ENCODE results near the gene UNC13C. TPM values are rescaled to one million over a fixed set of nuclear protein-coding genes. Genes with fewer than 3 reads are reported as not detected.

UNC13C gene
- total and polyA plus RNA-seq, 10 of the 15 experiments (the other 5 are each of a cell fraction or from before 2014, with no cell fraction given), result 9.9 to 81.3 (median 25.0) TPM

DNA sequence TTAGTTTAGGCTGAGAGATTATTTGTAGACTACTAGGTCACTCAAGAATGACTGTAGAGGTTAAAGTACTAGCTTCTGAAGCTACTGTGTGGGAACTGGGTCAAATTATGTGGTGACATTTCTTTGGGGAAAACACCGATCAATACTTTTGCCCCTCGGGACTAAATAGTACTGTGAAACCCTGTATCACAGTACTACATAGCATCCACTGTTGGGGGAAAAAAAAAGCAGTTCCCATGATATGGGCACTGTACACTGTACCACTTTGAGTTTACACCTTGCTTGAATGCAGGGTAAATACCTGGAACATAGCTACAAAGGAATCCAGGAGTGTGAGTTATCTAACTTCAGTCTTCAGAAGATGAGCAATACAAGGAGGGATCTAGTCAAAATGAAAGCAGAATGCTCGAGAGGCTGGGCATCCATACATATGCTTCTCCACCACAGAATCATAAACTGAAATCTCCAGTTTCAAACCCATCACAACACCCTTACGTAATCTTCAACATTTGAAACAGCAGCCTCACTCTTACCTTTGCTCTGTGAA is 311.4 kb downstream of the UNC13C start (continued):
- TF ChIP-seq, protein P1, sequence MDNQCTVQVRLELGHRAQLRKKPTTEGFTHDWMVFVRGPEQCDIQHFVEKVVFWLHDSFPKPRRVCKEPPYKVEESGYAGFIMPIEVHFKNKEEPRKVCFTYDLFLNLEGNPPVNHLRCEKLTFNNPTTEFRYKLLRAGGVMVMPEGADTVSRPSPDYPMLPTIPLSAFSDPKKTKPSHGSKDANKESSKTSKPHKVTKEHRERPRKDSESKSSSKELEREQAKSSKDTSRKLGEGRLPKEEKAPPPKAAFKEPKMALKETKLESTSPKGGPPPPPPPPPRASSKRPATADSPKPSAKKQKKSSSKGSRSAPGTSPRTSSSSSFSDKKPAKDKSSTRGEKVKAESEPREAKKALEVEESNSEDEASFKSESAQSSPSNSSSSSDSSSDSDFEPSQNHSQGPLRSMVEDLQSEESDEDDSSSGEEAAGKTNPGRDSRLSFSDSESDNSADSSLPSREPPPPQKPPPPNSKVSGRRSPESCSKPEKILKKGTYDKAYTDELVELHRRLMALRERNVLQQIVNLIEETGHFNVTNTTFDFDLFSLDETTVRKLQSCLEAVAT (IDR thresholded peaks at IDR 0.05), result peak; percentile 80
- TF ChIP-seq MTA2 (IDR thresholded peaks at IDR 0.05; ENCODE audit: low read depth), result peak; percentile 91
- TF ChIP-seq RELA (IDR thresholded peaks at IDR 0.05; ENCODE audit: borderline replicate concordance, partially characterized antibody), result peak; percentile 35
- TF ChIP-seq, protein P2, sequence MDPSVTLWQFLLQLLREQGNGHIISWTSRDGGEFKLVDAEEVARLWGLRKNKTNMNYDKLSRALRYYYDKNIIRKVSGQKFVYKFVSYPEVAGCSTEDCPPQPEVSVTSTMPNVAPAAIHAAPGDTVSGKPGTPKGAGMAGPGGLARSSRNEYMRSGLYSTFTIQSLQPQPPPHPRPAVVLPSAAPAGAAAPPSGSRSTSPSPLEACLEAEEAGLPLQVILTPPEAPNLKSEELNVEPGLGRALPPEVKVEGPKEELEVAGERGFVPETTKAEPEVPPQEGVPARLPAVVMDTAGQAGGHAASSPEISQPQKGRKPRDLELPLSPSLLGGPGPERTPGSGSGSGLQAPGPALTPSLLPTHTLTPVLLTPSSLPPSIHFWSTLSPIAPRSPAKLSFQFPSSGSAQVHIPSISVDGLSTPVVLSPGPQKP (IDR thresholded peaks at IDR 0.05; ENCODE audit: low read depth, low read length), result no peak
- no peak for TF ChIP-seq LARP7 (IDR thresholded peaks at IDR 0.05)
- TF ChIP-seq ATF7 (IDR thresholded peaks at IDR 0.05; ENCODE audit: low read depth), result peak; percentile 98
- 0 out of 2 replicates have a peak, but pooled peaks have one; percentile 33 for TF ChIP-seq CBFB (IDR thresholded peaks at IDR 0.05; ENCODE audit: low read depth)
- peak; percentile 88; the same call in 1 of the 2 replicates for TF ChIP-seq NFIC (IDR thresholded peaks at IDR 0.05; ENCODE audit: low read depth, low read length)
- TF ChIP-seq, protein P3, sequence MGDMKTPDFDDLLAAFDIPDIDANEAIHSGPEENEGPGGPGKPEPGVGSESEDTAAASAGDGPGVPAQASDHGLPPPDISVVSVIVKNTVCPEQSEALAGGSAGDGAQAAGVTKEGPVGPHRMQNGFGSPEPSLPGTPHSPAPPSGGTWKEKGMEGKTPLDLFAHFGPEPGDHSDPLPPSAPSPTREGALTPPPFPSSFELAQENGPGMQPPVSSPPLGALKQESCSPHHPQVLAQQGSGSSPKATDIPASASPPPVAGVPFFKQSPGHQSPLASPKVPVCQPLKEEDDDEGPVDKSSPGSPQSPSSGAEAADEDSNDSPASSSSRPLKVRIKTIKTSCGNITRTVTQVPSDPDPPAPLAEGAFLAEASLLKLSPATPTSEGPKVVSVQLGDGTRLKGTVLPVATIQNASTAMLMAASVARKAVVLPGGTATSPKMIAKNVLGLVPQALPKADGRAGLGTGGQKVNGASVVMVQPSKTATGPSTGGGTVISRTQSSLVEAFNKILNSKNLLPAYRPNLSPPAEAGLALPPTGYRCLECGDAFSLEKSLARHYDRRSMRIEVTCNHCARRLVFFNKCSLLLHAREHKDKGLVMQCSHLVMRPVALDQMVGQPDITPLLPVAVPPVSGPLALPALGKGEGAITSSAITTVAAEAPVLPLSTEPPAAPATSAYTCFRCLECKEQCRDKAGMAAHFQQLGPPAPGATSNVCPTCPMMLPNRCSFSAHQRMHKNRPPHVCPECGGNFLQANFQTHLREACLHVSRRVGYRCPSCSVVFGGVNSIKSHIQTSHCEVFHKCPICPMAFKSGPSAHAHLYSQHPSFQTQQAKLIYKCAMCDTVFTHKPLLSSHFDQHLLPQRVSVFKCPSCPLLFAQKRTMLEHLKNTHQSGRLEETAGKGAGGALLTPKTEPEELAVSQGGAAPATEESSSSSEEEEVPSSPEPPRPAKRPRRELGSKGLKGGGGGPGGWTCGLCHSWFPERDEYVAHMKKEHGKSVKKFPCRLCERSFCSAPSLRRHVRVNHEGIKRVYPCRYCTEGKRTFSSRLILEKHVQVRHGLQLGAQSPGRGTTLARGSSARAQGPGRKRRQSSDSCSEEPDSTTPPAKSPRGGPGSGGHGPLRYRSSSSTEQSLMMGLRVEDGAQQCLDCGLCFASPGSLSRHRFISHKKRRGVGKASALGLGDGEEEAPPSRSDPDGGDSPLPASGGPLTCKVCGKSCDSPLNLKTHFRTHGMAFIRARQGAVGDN (IDR thresholded peaks at IDR 0.05), result peak; percentile 61
- TF ChIP-seq BCL11A (IDR thresholded peaks at IDR 0.05; ENCODE audit: low read depth, low read length), result peak; percentile 90
- 0 out of 2 replicates have a peak, but pooled peaks have one; percentile 49 for TF ChIP-seq RCOR1 (conservative IDR thresholded peaks at IDR 0.05; ENCODE audit: low read depth, low read length)
- TF ChIP-seq ZNF24 (IDR thresholded peaks at IDR 0.05), result peak; percentile 81
- TF ChIP-seq CREB1 (IDR thresholded peaks at IDR 0.05; ENCODE audit: low read depth), result 0 out of 2 replicates have a peak, but pooled peaks have one; percentile 46
- peak; percentile 41; the same call in 1 of the 2 replicates for TF ChIP-seq MEF2A (IDR thresholded peaks at IDR 0.05; ENCODE audit: insufficient read depth, low read depth, low read length)
- no peak for TF ChIP-seq MYB (IDR thresholded peaks at IDR 0.05; ENCODE audit: borderline replicate concordance, low read depth, low read length)
- no peak for TF ChIP-seq ZNF622 (IDR thresholded peaks at IDR 0.05)
- TF ChIP-seq, protein P4, sequence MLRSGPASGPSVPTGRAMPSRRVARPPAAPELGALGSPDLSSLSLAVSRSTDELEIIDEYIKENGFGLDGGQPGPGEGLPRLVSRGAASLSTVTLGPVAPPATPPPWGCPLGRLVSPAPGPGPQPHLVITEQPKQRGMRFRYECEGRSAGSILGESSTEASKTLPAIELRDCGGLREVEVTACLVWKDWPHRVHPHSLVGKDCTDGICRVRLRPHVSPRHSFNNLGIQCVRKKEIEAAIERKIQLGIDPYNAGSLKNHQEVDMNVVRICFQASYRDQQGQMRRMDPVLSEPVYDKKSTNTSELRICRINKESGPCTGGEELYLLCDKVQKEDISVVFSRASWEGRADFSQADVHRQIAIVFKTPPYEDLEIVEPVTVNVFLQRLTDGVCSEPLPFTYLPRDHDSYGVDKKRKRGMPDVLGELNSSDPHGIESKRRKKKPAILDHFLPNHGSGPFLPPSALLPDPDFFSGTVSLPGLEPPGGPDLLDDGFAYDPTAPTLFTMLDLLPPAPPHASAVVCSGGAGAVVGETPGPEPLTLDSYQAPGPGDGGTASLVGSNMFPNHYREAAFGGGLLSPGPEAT (IDR thresholded peaks at IDR 0.05; ENCODE audit: low read depth), result peak; percentile 87
- TF ChIP-seq EP300 (IDR thresholded peaks at IDR 0.05; ENCODE audit: borderline replicate concordance in 1 of 2, control insufficient read depth in 1 of 2, low read depth in 2 of 2, low read length in 2 of 2), result peak; percentile 75 to 91; a peak in 3 of 4 replicates
- peak; percentile 97 for TF ChIP-seq IRF4 (IDR thresholded peaks at IDR 0.05; ENCODE audit: low read depth, low read length)
- TF ChIP-seq IKZF2 (IDR thresholded peaks at IDR 0.05), result peak; percentile 93 to 96
- TF ChIP-seq SMAD1 (IDR thresholded peaks at IDR 0.05; ENCODE audit: low read depth, partially characterized antibody), result peak; percentile 75
- peak in 1 of 2 experiments; percentile 76; a peak in 1 of 4 replicates for TF ChIP-seq ETV6 (conservative IDR thresholded peaks at IDR 0.05 in 1 of 2, IDR thresholded peaks at IDR 0.05 in 1 of 2; ENCODE audit: borderline replicate concordance in 1 of 2, low read depth in 1 of 2)
- TF ChIP-seq MTA3 (IDR thresholded peaks at IDR 0.05; ENCODE audit: borderline replicate concordance, low read length), result 0 out of 2 replicates have a peak, but pooled peaks have one; percentile 67

Measured in GM12878 (cell line).